HFFc6 (cell line): Measurements from ENCODE around the gene GLP1R. TPM values are rescaled to one million over a fixed set of nuclear protein-coding genes. Genes with fewer than 3 reads are reported as not detected.

ENCODE experiments used
- DNase-seq: peaks from one replicate; pipeline ENCODE4 v3.0.0-alpha.2; 2018
- H3K27ac Mint-ChIP-seq: 2 replicates; pipeline ENCODE4 v1.8.0; 2020; ENCODE audit warnings: mild to moderate bottlenecking, mixed read lengths
- H3K27me3 Mint-ChIP-seq: 2 replicates; pipeline ENCODE4 v1.8.0; 2021; ENCODE audit warnings: mild to moderate bottlenecking, moderate library complexity, mixed read lengths; ENCODE audit not compliant: insufficient read depth
- H3K36me3 Mint-ChIP-seq: 2 replicates; pipeline ENCODE4 v1.8.0; 2021; ENCODE audit warnings: low read depth, mixed read lengths
- H3K4me1 Mint-ChIP-seq: 2 replicates; pipeline ENCODE4 v1.8.0; 2020; ENCODE audit warnings: low read depth, mixed read lengths
- H3K4me3 Mint-ChIP-seq: 2 replicates; pipeline ENCODE4 v1.8.0; 2020; ENCODE audit warnings: mild to moderate bottlenecking, moderate library complexity, mixed read lengths
- H3K9me3 Mint-ChIP-seq: 2 replicates; pipeline ENCODE4 v1.8.0; 2020; ENCODE audit warnings: mild to moderate bottlenecking, mixed read lengths
- CTCF ChIP-seq: fragments of 200-600 bp; sonication (generic); IDR thresholded peaks from 2 replicates; pipeline ENCODE4 v1.5.0; 2021; ENCODE audit warnings: antibody characterized with exemption, mild to moderate bottlenecking
- total RNA-seq, 6 experiments: library from RNA; stranded (reverse); fragmentation: NEBNext Ultra II Directional; extraction: Animal tissue kit (Norgen Biotek cat#: 25700); gene quantifications; 2 replicates in 1 of 6; 3 replicates in 5 of 6; pipeline ENCODE4 v1.2.3, GENCODE V29; 2021

Gene GLP1R
- total RNA-seq, 6 experiments from 2014 or later = not detected

- H3K36me3 Mint-ChIP-seq = no peaks in the 10 kb centered on the region
- no peak overlapping the region for H3K27ac Mint-ChIP-seq
Measured at GRCh38 chr6:39137245-39137644, 88.7 kb downstream of the GLP1R start.

More at GRCh38 chr6:39137245-39137644, 88.7 kb downstream of the GLP1R start:
- no peaks in the 10 kb centered on the region; the same call in none of the 2 replicates for H3K27me3 Mint-ChIP-seq
- H3K4me3 Mint-ChIP-seq = no peak overlapping the region
- DNase-seq = no peak
- peaks cover 19% of the 10 kb centered on the region for H3K9me3 Mint-ChIP-seq
- no peaks in the 10 kb centered on the region for H3K4me1 Mint-ChIP-seq
- TF ChIP-seq CTCF = no peak

Other genes starting within 250 kb of the GLP1R start
- gene SAYSD1, start 66.4 kb downstream of the GLP1R start, total RNA-seq = 1 to 10 TPM; 6.0 to 8.2 (median 7.5) TPM
- not detected for gene KCNK5, start 180.7 kb downstream of the GLP1R start, total RNA-seq